Body of pancreas (tissue), 4 donors: ENCODE results near the gene GRN. TPM values are rescaled to one million over a fixed set of nuclear protein-coding genes. Genes with fewer than 3 reads are reported as not detected.

ENCODE experiments used
- ATAC-seq: fragments of 150-250 bp; one replicate; pipeline ENCODE4 v1.9.1; 2016
- DNase-seq, 4 donors: peaks; one replicate each; pipeline ENCODE4 v3.0.0-alpha.2; 2019
- H3K27ac ChIP-seq, 4 donors: fragments of 200-600 bp; sonication (generic); 1 replicate in 3 of 4; 2 replicates in 1 of 4; pipeline versions ENCODE4 v1.5.1 to v1.6.1; 2016 to 2019; ENCODE audit warnings: mild to moderate bottlenecking in 1 of 4, mixed read lengths in 1 of 4, moderate library complexity in 1 of 4
- H3K27me3 ChIP-seq, 2 donors: fragments of 200-600 bp; sonication (generic); one replicate each; pipeline ENCODE4 v1.6.0; 2016; ENCODE audit warnings: mild to moderate bottlenecking in 1 of 2
- H3K36me3 ChIP-seq, 2 donors: fragments of 200-600 bp; sonication (generic); replicated peaks in 1 of 2; 2 replicates each; pipeline ENCODE4 v1.5.1; 2016; ENCODE audit warnings: low read depth in 2 of 2; ENCODE audit not compliant: insufficient read depth in 1 of 2
- H3K4me1 ChIP-seq: fragments of 200-600 bp; sonication (generic); one replicate; pipeline ENCODE4 v1.6.0; 2016
- H3K4me3 ChIP-seq, 2 donors: fragments of 200-600 bp; sonication (generic); 1 replicate in 1 of 2; 2 replicates in 1 of 2; pipeline ENCODE4 v1.5.1; 2016 to 2019
- H3K9me3 ChIP-seq, 3 donors: fragments of 200-600 bp; sonication (generic); 1 replicate in 2 of 3; 2 replicates in 1 of 3; pipeline ENCODE4 v1.5.1; 2016
- POLR2A ChIP-seq, 3 donors: fragments of 450-650 bp; IDR thresholded peaks; one replicate each; pipeline ENCODE4 v1.6.1; 2016; ENCODE audit warnings: antibody characterized with exemption in 3 of 3, mild to moderate bottlenecking in 2 of 3
- WGBS, 2 donors: methylation state at CpG; one replicate each; pipeline ENCODE4 v1.1.5; 2017; 5-methylcytosine and 5-hydroxymethylcytosine counted together
- intact Hi-C: fragments of 100-400 bp; cut with DNase I; formaldehyde crosslinking; loops from one replicate; pipeline ENCODE4 v1.15.1; 2023
- total RNA-seq, 2 donors: library from RNA; depleted of rRNA; stranded (reverse); fragments of >200 nt; gene quantifications; one replicate each; pipeline ENCODE4 v1.1.0, GENCODE V29; 2016
- TF ChIP-seq, protein P1 (sequence below), 7 experiments: fragments of 450-650 bp in 4 of 7; fragments of 200-600 bp in 3 of 7; sonication (generic) in 3 of 7; IDR thresholded peaks; one replicate each; pipeline ENCODE4 v1.5.1; 2016 to 2019; ENCODE audit warnings: antibody characterized with exemption in 7 of 7

GRN gene
- total RNA-seq, 2 donors from 2014 or later, result 119 to 153 TPM

DNA sequence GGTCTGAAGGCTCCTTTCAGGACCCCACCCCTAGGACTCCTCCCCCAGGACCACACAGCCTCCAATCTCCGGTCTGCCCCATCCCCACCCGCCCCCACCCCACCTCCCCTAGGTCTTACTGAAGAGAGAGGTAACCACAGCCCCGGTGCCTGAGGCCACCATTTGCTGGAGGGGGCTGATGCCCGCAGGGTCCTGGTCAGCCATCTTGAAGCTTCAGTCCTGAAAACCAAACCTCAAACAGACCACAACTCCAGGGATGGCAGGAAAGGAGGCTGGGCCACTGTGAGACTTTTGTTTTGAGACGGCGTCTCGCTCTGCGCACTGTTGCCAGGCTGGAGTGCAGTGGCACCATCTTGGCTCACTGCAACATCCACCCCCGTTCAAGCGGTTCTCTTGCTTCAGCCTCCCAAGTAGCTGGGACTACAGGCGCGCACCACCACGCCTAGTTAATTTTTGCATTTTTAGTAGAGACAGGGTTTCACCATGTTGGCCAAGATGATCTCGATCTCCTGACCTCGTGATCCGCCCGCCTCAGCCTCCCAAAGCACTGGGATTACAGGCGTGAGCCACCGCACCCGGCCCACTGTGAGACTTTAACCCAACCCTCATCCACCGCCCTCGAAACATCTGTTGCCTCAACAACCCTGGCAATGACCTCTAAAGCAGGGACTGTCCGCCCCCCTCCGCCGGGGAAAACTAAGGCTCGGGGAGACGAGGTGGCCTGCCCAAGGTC is 21.6 kb upstream of the GRN start:
- Histone ChIP-seq H3K4me3 (peak overlapping the region; percentile 60 to 92), H3K27me3 (no peaks in the 10 kb centered on the region), H3K27ac (no peak overlapping the region), H3K9me3 (no peaks in the 10 kb centered on the region), H3K36me3 (peaks cover 7 to 23% of the 10 kb centered on the region in 2 donors), H3K4me1 (peaks cover 33% of the 10 kb centered on the region)
- TF ChIP-seq, protein P1, sequence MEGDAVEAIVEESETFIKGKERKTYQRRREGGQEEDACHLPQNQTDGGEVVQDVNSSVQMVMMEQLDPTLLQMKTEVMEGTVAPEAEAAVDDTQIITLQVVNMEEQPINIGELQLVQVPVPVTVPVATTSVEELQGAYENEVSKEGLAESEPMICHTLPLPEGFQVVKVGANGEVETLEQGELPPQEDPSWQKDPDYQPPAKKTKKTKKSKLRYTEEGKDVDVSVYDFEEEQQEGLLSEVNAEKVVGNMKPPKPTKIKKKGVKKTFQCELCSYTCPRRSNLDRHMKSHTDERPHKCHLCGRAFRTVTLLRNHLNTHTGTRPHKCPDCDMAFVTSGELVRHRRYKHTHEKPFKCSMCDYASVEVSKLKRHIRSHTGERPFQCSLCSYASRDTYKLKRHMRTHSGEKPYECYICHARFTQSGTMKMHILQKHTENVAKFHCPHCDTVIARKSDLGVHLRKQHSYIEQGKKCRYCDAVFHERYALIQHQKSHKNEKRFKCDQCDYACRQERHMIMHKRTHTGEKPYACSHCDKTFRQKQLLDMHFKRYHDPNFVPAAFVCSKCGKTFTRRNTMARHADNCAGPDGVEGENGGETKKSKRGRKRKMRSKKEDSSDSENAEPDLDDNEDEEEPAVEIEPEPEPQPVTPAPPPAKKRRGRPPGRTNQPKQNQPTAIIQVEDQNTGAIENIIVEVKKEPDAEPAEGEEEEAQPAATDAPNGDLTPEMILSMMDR (IDR thresholded peaks at IDR 0.05), result no peak
- TF ChIP-seq POLR2A (IDR thresholded peaks at IDR 0.05), result no peak
- intact Hi-C loops, result loop anchor here (5.0 kb wide), 1 partner anchor 106 kb away; the partner anchor contains the start of gene UBTF
- WGBS, 2 donors, result 53 to 64% methylated on average over 19 to 26 of the region's 27 CpGs
- DNase-seq (no peak), ATAC-seq (no peak)

DNA sequence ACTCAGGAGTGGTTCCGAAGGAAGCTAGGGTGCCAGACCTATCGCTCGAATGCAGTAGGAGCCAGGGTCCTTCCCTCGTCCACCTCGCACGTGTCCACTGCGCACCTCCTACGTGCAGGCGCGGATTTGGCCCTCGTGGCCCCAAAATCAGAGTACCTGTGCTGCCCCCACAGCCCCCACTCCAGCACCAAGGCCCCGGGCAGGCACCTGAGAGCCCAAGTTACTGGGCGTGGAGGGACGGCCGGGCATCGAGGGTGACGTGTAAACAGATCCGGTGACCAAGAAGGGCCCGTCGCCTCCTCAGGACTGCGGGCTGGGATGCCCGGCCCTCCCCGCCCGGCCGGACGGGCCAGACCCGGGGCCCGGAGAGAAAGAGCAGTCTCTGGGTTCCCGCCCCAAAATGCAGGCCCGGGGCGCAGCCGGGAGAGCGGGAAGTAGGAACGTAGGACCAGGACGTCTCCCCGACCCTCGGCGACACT is 21.0 kb upstream of the GRN start:
- peak in 3 of 4 donors; percentile 22 to 40 (median 37) for DNase-seq
- Histone ChIP-seq H3K9me3 (no peaks in the 10 kb centered on the region), H3K27me3 (no peaks in the 10 kb centered on the region), H3K27ac (peak overlapping the region; percentile 52 to 96 (median 92)), H3K36me3 (peaks cover 7 to 23% of the 10 kb centered on the region in 2 donors), H3K4me3 (peak overlapping the region; percentile 60 to 92), H3K4me1 (peaks cover 33% of the 10 kb centered on the region)
- intact Hi-C loops, result loop anchor here (5.0 kb wide), 1 partner anchor 107 kb away; the partner anchor contains the start of gene UBTF
- peak; percentile 1 for ATAC-seq
- WGBS, 2 donors, result 0 to 1% methylated on average over 7 to 38 of the region's 38 CpGs
- TF ChIP-seq POLR2A (IDR thresholded peaks at IDR 0.05), result no peak
- TF ChIP-seq, protein P1 (IDR thresholded peaks at IDR 0.05), result no peak

DNA sequence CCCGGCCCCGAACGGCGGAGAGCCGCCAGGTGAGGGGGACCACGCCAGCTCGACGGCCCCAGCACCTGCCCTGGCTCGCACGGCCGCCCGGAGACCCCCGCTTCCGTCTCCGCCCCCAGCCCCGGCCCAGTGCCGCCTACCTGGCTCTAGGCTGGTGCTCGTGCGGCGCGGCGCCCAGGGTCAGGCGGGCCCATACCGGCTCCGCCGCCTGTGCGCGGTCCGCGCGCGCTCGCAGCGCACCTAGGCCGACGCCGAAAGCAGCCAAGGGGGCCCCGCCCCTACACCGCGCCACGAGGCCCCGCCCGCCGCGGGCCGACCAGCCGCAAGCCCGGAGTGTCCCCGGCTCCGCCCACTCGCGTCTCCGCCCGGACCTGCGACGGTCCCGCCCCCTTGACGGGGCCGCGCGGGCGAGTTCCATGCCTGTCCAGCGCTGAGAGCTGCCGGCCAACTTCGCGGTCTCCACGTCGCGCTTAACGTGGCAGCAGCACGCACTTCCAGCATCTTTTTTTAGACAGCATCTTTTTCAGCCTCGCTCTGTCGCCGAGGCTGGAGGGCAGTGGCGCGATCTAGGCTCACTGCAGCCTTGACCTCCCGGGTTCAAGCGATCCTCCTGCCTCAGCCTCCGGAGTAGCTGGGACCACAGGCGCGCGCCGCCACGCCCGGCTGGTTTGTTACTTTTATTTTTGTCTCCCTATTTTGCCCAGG is 20.4 kb upstream of the GRN start, which contains the start of gene SLC25A39:
Gene SLC25A39 (minus strand): TSS at position 253 of the 705 bp plus-strand sequence. CDS start 1,261 bp downstream, outside the sequence.
- no peaks in the 10 kb centered on the region for H3K27me3 ChIP-seq
- H3K4me3 ChIP-seq, result peak within 1 kb of the TSS; percentile 60 to 92
- H3K27ac ChIP-seq, result peak within 1 kb of the TSS; percentile 91 to 96 (median 93)
- TF ChIP-seq, protein P1 (IDR thresholded peaks at IDR 0.05), result peak in 2 of 7 experiments; percentile 13 to 37
- peak; percentile 67 to 78 (median 67) for TF ChIP-seq POLR2A (IDR thresholded peaks at IDR 0.05)
- H3K9me3 ChIP-seq, result no peaks in the 10 kb centered on the region
- H3K4me1 ChIP-seq, result peaks cover 33% of the 10 kb centered on the region
- intact Hi-C loops, result loop anchor here (5.0 kb wide), 1 partner anchor 107 kb away; the partner anchor contains the start of gene UBTF
- H3K36me3 ChIP-seq, result peaks cover 7 to 18% of the 10 kb centered on the region in 2 donors
- WGBS, 2 donors, result 0% methylated on average over 12 to 78 of the region's 85 CpGs
- peak; percentile 89 for ATAC-seq
- peak; percentile 94 to 96 (median 96) for DNase-seq

DNA sequence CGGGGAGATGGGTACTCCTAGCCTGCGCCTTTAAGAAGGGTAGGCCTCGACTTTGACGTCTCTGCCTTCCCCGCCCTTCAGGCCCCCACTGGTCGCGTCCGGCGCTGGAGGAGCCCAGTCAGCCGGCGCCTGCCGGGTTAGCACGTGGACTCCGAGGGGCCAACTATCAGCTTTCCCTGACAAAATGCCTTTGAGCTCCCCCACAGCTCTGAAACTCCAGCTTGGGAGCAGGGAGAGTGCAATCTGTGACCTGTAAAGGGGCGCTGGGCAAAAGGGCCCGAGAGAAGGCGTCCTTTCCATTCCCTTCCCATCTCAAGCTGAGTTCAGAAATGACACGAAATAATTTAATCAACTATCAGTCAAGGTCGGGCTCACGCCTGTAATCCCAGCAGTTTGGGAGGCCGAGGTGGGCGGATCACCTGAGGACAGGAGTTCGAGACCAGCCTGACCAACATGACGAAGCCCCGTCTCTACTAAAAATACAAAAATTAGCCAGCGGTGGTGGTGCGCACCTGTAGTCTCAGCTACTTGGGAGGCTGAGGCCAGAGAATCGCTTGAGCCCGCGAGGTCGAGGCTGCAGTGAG is 18.1 kb upstream of the GRN start:
- peaks cover 44% of the 10 kb centered on the region for H3K4me1 ChIP-seq

More for the DNA sequence above, 18.1 kb upstream of the GRN start:
- WGBS, 2 donors, result 19 to 33% methylated on average over 18 to 31 of the region's 31 CpGs
- DNase-seq, result peak; percentile 96 to 98 (median 98)
- no peak overlapping the region for H3K4me3 ChIP-seq
- peaks cover 0 to 5% of the 10 kb centered on the region in 2 donors for H3K36me3 ChIP-seq
- TF ChIP-seq, protein P1 (IDR thresholded peaks at IDR 0.05), result peak in 2 of 7 experiments; percentile 9 to 35
- TF ChIP-seq POLR2A (IDR thresholded peaks at IDR 0.05), result peak in 1 of 3 donors; percentile 24
- no peaks in the 10 kb centered on the region for H3K27me3 ChIP-seq
- ATAC-seq, result peak; percentile 81
- intact Hi-C loops, result no loop called here
- peak overlapping the region; percentile 91 to 96 (median 93) for H3K27ac ChIP-seq
- H3K9me3 ChIP-seq, result no peaks in the 10 kb centered on the region
